K562 (cell line): ENCODE measurements around the gene GPS2. TPM values are rescaled to one million over a fixed set of nuclear protein-coding genes. Genes with fewer than 3 reads are reported as not detected.
A peak's percentile ranks its signal among the peaks of the same experiment; 100 is the strongest.

Experiments used
- BHLHE40 ChIP-seq: IDR thresholded peaks from 2 replicates; pipeline ENCODE4 v1.6.1; 2011; ENCODE audit warnings: low read length, improper control_type of control experiment
- CBX8 ChIP-seq: fragments of 200-600 bp; sonication (generic); IDR thresholded peaks from 2 replicates; pipeline ENCODE4 v1.6.1; 2012; ENCODE audit warnings: borderline replicate concordance, mixed run types, low read depth, mild to moderate bottlenecking, moderate library complexity, mixed read lengths, low read length, control low read depth, inconsistent platforms; ENCODE audit not compliant: poor library complexity, severe bottlenecking; ENCODE audit errors: extremely low read depth
- CCNT2 ChIP-seq: IDR thresholded peaks from 2 replicates; pipeline ENCODE4 v1.6.1; 2011; ENCODE audit warnings: borderline replicate concordance, low read depth, mild to moderate bottlenecking, moderate library complexity, mixed read lengths, low read length; ENCODE audit not compliant: insufficient read length; ENCODE audit errors: extremely low read depth
- CEBPZ ChIP-seq: fragments of 150-350 bp; IDR thresholded peaks from 2 replicates; pipeline ENCODE4 v1.6.1; 2014; ENCODE audit warnings: low read depth, mild to moderate bottlenecking, low read length, borderline replicate concordance
- CHCHD3 ChIP-seq: fragments of 250-450 bp; sonication (Bioruptor Pico); IDR thresholded peaks from 2 replicates; pipeline ENCODE4 v2.1.2; 2022; ENCODE audit warnings: mild to moderate bottlenecking
- CSDE1 ChIP-seq, 2 experiments: fragments of 450-650 bp; IDR thresholded peaks; 2 replicates each; pipeline ENCODE4 v1.6.1; 2016; ENCODE audit warnings: mild to moderate bottlenecking in 1 of 2
- EGR1 ChIP-seq: fragments of 450-650 bp; conservative IDR thresholded peaks from 2 replicates; pipeline ENCODE4 v1.6.1; 2017; ENCODE audit warnings: mild to moderate bottlenecking
- FOXJ3 ChIP-seq: sonication (generic); formaldehyde crosslinking; IDR thresholded peaks from 2 replicates; pipeline ENCODE4 v1.4.0; 2020; ENCODE audit warnings: mild to moderate bottlenecking, missing genetic modification reagents
- FOXM1 ChIP-seq, 2 experiments: fragments of 450-650 bp in 1 of 2; sonication (generic) in 1 of 2; formaldehyde crosslinking in 1 of 2; IDR thresholded peaks; 2 replicates each; pipeline versions ENCODE4 v1.6.1 to v1.9.0; 2017 to 2022; ENCODE audit warnings: low read depth in 2 of 2, mild to moderate bottlenecking in 2 of 2, missing genetic modification reagents in 1 of 2, moderate library complexity in 1 of 2
- GTF2B ChIP-seq: IDR thresholded peaks from 2 replicates; pipeline ENCODE4 v1.6.1; 2011; ENCODE audit not compliant: insufficient read length; ENCODE audit errors: extremely low read depth
- KAT7 ChIP-seq: sonication (generic); formaldehyde crosslinking; IDR thresholded peaks from 2 replicates; pipeline ENCODE4 v1.8.0; 2022; ENCODE audit warnings: missing genetic modification reagents, mild to moderate bottlenecking, borderline replicate concordance
- NCOA6 ChIP-seq: fragments of 450-650 bp; IDR thresholded peaks from 2 replicates; pipeline ENCODE4 v1.6.1; 2017; ENCODE audit warnings: mild to moderate bottlenecking
- NFE2L1 ChIP-seq: fragments of 450-650 bp; IDR thresholded peaks from 2 replicates; pipeline ENCODE4 v1.6.1; 2016; ENCODE audit warnings: missing genetic modification characterization, low read depth, mild to moderate bottlenecking, missing compliant biosample characterization, moderate library complexity, borderline replicate concordance
- NFRKB ChIP-seq: fragments of 450-650 bp; IDR thresholded peaks from 2 replicates; pipeline ENCODE4 v1.6.1; 2016; ENCODE audit warnings: low read depth
- NFXL1 ChIP-seq: fragments of 450-650 bp; formaldehyde crosslinking; IDR thresholded peaks from 2 replicates; pipeline ENCODE4 v1.4.0; 2021; ENCODE audit warnings: mild to moderate bottlenecking
- POLR2AphosphoS2 ChIP-seq: IDR thresholded peaks from 2 replicates; pipeline ENCODE4 v1.6.1; 2012; ENCODE audit warnings: low read length, improper control_type of control experiment
- SMAD4 ChIP-seq: fragments of 250-450 bp; sonication (Bioruptor Pico); conservative IDR thresholded peaks from 2 replicates; pipeline ENCODE4 v1.8.0; 2021; ENCODE audit warnings: inconsistent platforms, mild to moderate bottlenecking, moderate library complexity
- SRSF1 ChIP-seq: fragments of 200-400 bp; formaldehyde crosslinking; IDR thresholded peaks from 2 replicates; pipeline ENCODE4 v1.6.1; 2017; ENCODE audit warnings: mild to moderate bottlenecking, low read depth, low read length, moderate library complexity
- TAF15 ChIP-seq: fragments of 200-400 bp; formaldehyde crosslinking; IDR thresholded peaks from 2 replicates; pipeline ENCODE4 v1.6.1; 2017; ENCODE audit warnings: mild to moderate bottlenecking, low read depth, low read length, moderate library complexity
- ZFP36 ChIP-seq: fragments of 150-350 bp; IDR thresholded peaks from 2 replicates; pipeline ENCODE4 v1.6.1; 2018; ENCODE audit warnings: low read length, low read depth; ENCODE audit not compliant: partially characterized antibody
- ZNF165 ChIP-seq: fragments of 250-450 bp; sonication (Bioruptor Pico); IDR thresholded peaks from 2 replicates; pipeline ENCODE4 v1.4.0; 2020; ENCODE audit warnings: borderline replicate concordance
- ZNF384 ChIP-seq: IDR thresholded peaks from 2 replicates; pipeline ENCODE4 v1.6.1; 2012; ENCODE audit warnings: low read depth, low read length, improper control_type of control experiment
- ZNF583 ChIP-seq: fragments of 250-450 bp; sonication (Bioruptor Pico); IDR thresholded peaks from 2 replicates; pipeline ENCODE4 v1.4.0; 2020
- ZNF77 ChIP-seq: fragments of 250-450 bp; sonication (Bioruptor Pico); IDR thresholded peaks from 2 replicates; pipeline ENCODE4 v1.5.0; 2020
- ZNF785 ChIP-seq: fragments of 250-450 bp; sonication (Bioruptor Pico); IDR thresholded peaks from 2 replicates; pipeline ENCODE4 v1.4.0; 2020; ENCODE audit warnings: mild to moderate bottlenecking
- polyA plus RNA-seq, 8 experiments: library from polyadenylated mRNA; depleted of rRNA in 4 of 8; stranded (reverse) in 5 of 8; unstranded in 3 of 8; fragments of >200 nt; fragmentation: Nextera tagmentation in 2 of 8; fragmentation: Illumina TruSeq in 1 of 8; extraction: Ambion mirVana in 2 of 8; extraction: Trizol in 1 of 8; gene quantifications; 2 replicates each; pipeline versions ENCODE4 v1.2.1 to v1.2.3, GENCODE V29; 2011 to 2014; ENCODE audit warnings: inconsistent platforms in 1 of 8, missing spikeins in 1 of 8
- total RNA-seq, 7 experiments: library from RNA; depleted of rRNA in 6 of 7; stranded (reverse); fragments of >200 nt in 6 of 7; fragmentation: Illumina TruSeq in 2 of 7; extraction: Trizol in 2 of 7; gene quantifications; 2 replicates each; pipeline versions ENCODE4 v1.2.1 to v1.2.3, GENCODE V29; 2011 to 2021; ENCODE audit warnings: low replicate concordance in 1 of 7

GPS2 gene
- total and polyA plus RNA-seq, 9 of the 15 experiments (the other 6 are each of a cell fraction or from before 2014, with no cell fraction given) = 18.3 to 75.7 (median 37.0) TPM

GRCh38 chr17:7306911-7307685 lies 8.1 kb downstream of the GPS2 start, which contains the start of gene EIF5A (continued):
- TF ChIP-seq CEBPZ = no peak
- TF ChIP-seq FOXJ3 (CRISPR knock-in tag) = no peak
- peak; percentile 55 for TF ChIP-seq SMAD4 (CRISPR knock-in tag)
- no peak for TF ChIP-seq KAT7 (CRISPR knock-in tag)
- TF ChIP-seq ZNF165 (CRISPR knock-in tag) = no peak
- TF ChIP-seq NFRKB = peak; percentile 93
- TF ChIP-seq NCOA6 = no peak
- TF ChIP-seq CSDE1 (IDR thresholded peaks at IDR 0.05) = no peak
- no peak for TF ChIP-seq POLR2AphosphoS2
- no peak for TF ChIP-seq ZNF785 (CRISPR knock-in tag)
- no peak for TF ChIP-seq ZNF77 (CRISPR knock-in tag)
- no peak for TF ChIP-seq TAF15
- TF ChIP-seq ZNF583 = no peak
- no peak for TF ChIP-seq CCNT2
- TF ChIP-seq EGR1 = peak; percentile 100
- TF ChIP-seq GTF2B = no peak
- no peak for TF ChIP-seq SRSF1
- TF ChIP-seq ZFP36 = no peak
- TF ChIP-seq NFE2L1 = no peak
- no peak for TF ChIP-seq CHCHD3
- no peak for TF ChIP-seq ZNF384
- TF ChIP-seq BHLHE40 = no peak
- TF ChIP-seq CBX8 = no peak
- no peak for TF ChIP-seq NFXL1 (CRISPR knock-in tag)
- no peak for TF ChIP-seq FOXM1 (IDR thresholded peaks at IDR 0.05; ENCODE audit: low read depth)
- no peak for TF ChIP-seq FOXM1 (CRISPR knock-in tag; IDR thresholded peaks at IDR 0.05; ENCODE audit: low read depth)
